PC-9 (cell line): ENCODE results near the gene B2M. TPM values are rescaled to one million over a fixed set of nuclear protein-coding genes. Genes with fewer than 3 reads are reported as not detected.

Experiments
- BruUV-seq: library from RNA; stranded (reverse); fragments of 400-500 nt; replicated peaks from 2 replicates; lab custom pipeline; 2021; lab: Mats Ljungman, UMichigan
- CTCF ChIA-PET: fragments of 300-600 bp; sonication (Branson Sonifier 250); formaldehyde crosslinking; loops from one replicate; lab custom pipeline; 2022; ENCODE audit warnings: antibody characterized with exemption; lab: Charles Lee
- POLR2A ChIA-PET: fragments of 300-600 bp; sonication (Branson Sonifier 250); formaldehyde crosslinking; loops from one replicate; lab custom pipeline; 2022; ENCODE audit warnings: antibody characterized with exemption; ENCODE audit not compliant: unreplicated experiment; lab: Charles Lee
- DNase-seq, 2 experiments: peaks; one replicate each; pipeline versions ENCODE4 v3.0.0 to v3.0.0-alpha.2; 2015 to 2022; ENCODE audit warnings: mixed read lengths in 1 of 2
- H2AFZ ChIP-seq: fragments of 200-600 bp; sonication (generic); 2 replicates; pipeline ENCODE4 v1.8.1; 2017; ENCODE audit warnings: antibody characterized with exemption
- H3F3A ChIP-seq: fragments of 200-600 bp; sonication (generic); 2 replicates; pipeline ENCODE4 v1.8.1; 2017; ENCODE audit warnings: antibody characterized with exemption, mild to moderate bottlenecking, low read depth; ENCODE audit not compliant: insufficient read depth
- H3K27ac ChIP-seq: fragments of 200-600 bp; sonication (generic); 2 replicates; pipeline ENCODE4 v1.6.1; 2016; ENCODE audit warnings: mixed run types
- H3K27me3 ChIP-seq: fragments of 200-600 bp; sonication (generic); 2 replicates; pipeline ENCODE4 v1.6.1; 2016; ENCODE audit warnings: low read depth, mixed run types; ENCODE audit not compliant: insufficient read depth
- H3K36me3 ChIP-seq: fragments of 200-600 bp; sonication (generic); 2 replicates; pipeline ENCODE4 v1.6.1; 2016; ENCODE audit warnings: low read depth, mixed run types
- H3K4me1 ChIP-seq: fragments of 200-600 bp; sonication (generic); replicated peaks from 2 replicates; pipeline ENCODE4 v1.6.1; 2016; ENCODE audit warnings: mixed run types; ENCODE audit not compliant: insufficient read depth
- H3K4me2 ChIP-seq: fragments of 200-600 bp; sonication (generic); 2 replicates; pipeline ENCODE4 v1.6.1; 2017; ENCODE audit warnings: mixed run types
- H3K4me3 ChIP-seq: fragments of 200-600 bp; sonication (generic); 2 replicates; pipeline ENCODE4 v1.6.1; 2016; ENCODE audit warnings: mixed run types
- H3K79me2 ChIP-seq: fragments of 200-600 bp; sonication (generic); 2 replicates; pipeline ENCODE4 v1.6.1; 2017; ENCODE audit warnings: low read depth, mixed run types
- H3K9me2 ChIP-seq: fragments of 200-600 bp; sonication (generic); 2 replicates; pipeline ENCODE4 v1.8.1; 2017; ENCODE audit warnings: mild to moderate bottlenecking; ENCODE audit not compliant: insufficient read depth
- H3K9me3 ChIP-seq: fragments of 200-600 bp; sonication (generic); 2 replicates; pipeline ENCODE4 v1.8.1; 2016; ENCODE audit warnings: low read depth; ENCODE audit not compliant: insufficient read depth
- H4K20me1 ChIP-seq: fragments of 200-600 bp; sonication (generic); 2 replicates; pipeline ENCODE4 v1.8.1; 2017; ENCODE audit not compliant: insufficient read depth
- EZH2 ChIP-seq: fragments of 200-600 bp; sonication (generic); IDR thresholded peaks from 2 replicates; pipeline ENCODE4 v1.8.0; 2017; ENCODE audit warnings: antibody characterized with exemption, low read depth
- intact Hi-C: fragments of 100-400 bp; cut with micrococcal nuclease; formaldehyde crosslinking; loops from one replicate; pipeline ENCODE4 v1.10.0; 2022; ENCODE audit not compliant: unreplicated experiment
- total RNA-seq: library from RNA; stranded (reverse); gene quantifications from 2 replicates; pipeline ENCODE4 v1.2.3, GENCODE V29; 2021
- TF ChIP-seq, protein P1 (sequence below): fragments of 200-600 bp; sonication (generic); conservative IDR thresholded peaks from 2 replicates; pipeline ENCODE4 v1.6.1; 2017; ENCODE audit warnings: mixed run types, antibody characterized with exemption, mild to moderate bottlenecking, moderate library complexity

B2M gene
- total RNA-seq, 1 experiment from 2014 or later: 685 TPM

DNA sequence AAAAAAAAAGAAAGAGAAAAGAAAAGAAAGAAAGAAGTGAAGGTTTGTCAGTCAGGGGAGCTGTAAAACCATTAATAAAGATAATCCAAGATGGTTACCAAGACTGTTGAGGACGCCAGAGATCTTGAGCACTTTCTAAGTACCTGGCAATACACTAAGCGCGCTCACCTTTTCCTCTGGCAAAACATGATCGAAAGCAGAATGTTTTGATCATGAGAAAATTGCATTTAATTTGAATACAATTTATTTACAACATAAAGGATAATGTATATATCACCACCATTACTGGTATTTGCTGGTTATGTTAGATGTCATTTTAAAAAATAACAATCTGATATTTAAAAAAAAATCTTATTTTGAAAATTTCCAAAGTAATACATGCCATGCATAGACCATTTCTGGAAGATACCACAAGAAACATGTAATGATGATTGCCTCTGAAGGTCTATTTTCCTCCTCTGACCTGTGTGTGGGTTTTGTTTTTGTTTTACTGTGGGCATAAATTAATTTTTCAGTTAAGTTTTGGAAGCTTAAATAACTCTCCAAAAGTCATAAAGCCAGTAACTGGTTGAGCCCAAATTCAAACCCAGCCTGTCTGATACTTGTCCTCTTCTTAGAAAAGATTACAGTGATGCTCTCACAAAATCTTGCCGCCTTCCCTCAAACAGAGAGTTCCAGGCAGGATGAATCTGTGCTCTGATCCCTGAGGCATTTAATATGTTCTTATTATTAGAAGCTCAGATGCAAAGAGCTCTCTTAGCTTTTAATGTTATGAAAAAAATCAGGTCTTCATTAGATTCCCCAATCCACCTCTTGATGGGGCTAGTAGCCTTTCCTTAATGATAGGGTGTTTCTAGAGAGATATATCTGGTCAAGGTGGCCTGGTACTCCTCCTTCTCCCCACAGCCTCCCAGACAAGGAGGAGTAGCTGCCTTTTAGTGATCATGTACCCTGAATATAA, 2.0 kb downstream of the B2M start:
- Histone ChIP-seq H3K4me3 (peak overlapping the region; percentile 94), H3K27ac (0 out of 2 replicates have a peak overlapping the region, but pooled peaks have one; percentile 16), H2AFZ (peak overlapping the region; percentile 82), H3K9me2 (no peaks in the 10 kb centered on the region), H4K20me1 (no peaks in the 10 kb centered on the region), H3K4me1 (0 out of 2 replicates have a peak, but pooled peaks cover under 1% of the 10 kb centered on the region), H3F3A (peaks cover 12% of the 10 kb centered on the region), H3K9me3 (no peaks in the 10 kb centered on the region), H3K27me3 (no peaks in the 10 kb centered on the region), H3K79me2 (peaks cover 41% of the 10 kb centered on the region), H3K36me3 (peaks cover 3% of the 10 kb centered on the region; the same call in 1 of the 2 replicates), H3K4me2 (peak overlapping the region; percentile 93)
- CTCF ChIA-PET: interaction anchor here (0.5 to 2.0 kb wide), 6 partner anchors 13 to 254 kb away, joined by 4 to 8 read pairs (median 5); partner anchors contain the start of gene SPG11
- TF ChIP-seq EZH2: no peak
- TF ChIP-seq, protein P1, sequence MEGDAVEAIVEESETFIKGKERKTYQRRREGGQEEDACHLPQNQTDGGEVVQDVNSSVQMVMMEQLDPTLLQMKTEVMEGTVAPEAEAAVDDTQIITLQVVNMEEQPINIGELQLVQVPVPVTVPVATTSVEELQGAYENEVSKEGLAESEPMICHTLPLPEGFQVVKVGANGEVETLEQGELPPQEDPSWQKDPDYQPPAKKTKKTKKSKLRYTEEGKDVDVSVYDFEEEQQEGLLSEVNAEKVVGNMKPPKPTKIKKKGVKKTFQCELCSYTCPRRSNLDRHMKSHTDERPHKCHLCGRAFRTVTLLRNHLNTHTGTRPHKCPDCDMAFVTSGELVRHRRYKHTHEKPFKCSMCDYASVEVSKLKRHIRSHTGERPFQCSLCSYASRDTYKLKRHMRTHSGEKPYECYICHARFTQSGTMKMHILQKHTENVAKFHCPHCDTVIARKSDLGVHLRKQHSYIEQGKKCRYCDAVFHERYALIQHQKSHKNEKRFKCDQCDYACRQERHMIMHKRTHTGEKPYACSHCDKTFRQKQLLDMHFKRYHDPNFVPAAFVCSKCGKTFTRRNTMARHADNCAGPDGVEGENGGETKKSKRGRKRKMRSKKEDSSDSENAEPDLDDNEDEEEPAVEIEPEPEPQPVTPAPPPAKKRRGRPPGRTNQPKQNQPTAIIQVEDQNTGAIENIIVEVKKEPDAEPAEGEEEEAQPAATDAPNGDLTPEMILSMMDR: peak; percentile 36; the same call in 1 of the 2 replicates
- DNase-seq: no peak
- no TSS peak for BruUV-seq
- intact Hi-C loops: no loop called here
- POLR2A ChIA-PET: interaction anchor here (0.5 to 1.0 kb wide), 10 partner anchors 8 to 505 kb away, joined by 3 to 8 read pairs (median 4); no protein-coding TSS in a partner anchor

DNA sequence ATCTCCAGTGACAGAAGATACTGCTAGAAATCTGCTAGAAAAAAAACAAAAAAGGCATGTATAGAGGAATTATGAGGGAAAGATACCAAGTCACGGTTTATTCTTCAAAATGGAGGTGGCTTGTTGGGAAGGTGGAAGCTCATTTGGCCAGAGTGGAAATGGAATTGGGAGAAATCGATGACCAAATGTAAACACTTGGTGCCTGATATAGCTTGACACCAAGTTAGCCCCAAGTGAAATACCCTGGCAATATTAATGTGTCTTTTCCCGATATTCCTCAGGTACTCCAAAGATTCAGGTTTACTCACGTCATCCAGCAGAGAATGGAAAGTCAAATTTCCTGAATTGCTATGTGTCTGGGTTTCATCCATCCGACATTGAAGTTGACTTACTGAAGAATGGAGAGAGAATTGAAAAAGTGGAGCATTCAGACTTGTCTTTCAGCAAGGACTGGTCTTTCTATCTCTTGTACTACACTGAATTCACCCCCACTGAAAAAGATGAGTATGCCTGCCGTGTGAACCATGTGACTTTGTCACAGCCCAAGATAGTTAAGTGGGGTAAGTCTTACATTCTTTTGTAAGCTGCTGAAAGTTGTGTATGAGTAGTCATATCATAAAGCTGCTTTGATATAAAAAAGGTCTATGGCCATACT, 4.0 kb downstream of the B2M start:
- H3K27ac ChIP-seq: no peak overlapping the region
- H3K9me3 ChIP-seq: no peaks in the 10 kb centered on the region
- ChIA-PET CTCF (interaction anchor here (0.7 kb wide), 1 partner anchor 48 kb away, joined by 3 read pairs; no protein-coding TSS in a partner anchor), POLR2A (no interaction called here)
- TF ChIP-seq, protein P1: no peak
- H3K4me1 ChIP-seq: no peaks in the 10 kb centered on the region
- H3K36me3 ChIP-seq: peaks cover 3% of the 10 kb centered on the region; the same call in 1 of the 2 replicates
- peaks cover 12% of the 10 kb centered on the region for H3F3A ChIP-seq
- H3K4me3 ChIP-seq: no peak overlapping the region
- no peaks in the 10 kb centered on the region for H3K9me2 ChIP-seq
- no TSS peak for BruUV-seq
- H4K20me1 ChIP-seq: no peaks in the 10 kb centered on the region
- no peak overlapping the region for H3K4me2 ChIP-seq
- no peak overlapping the region for H2AFZ ChIP-seq
- no peak for DNase-seq
- no peaks in the 10 kb centered on the region for H3K27me3 ChIP-seq
- peaks cover 41% of the 10 kb centered on the region for H3K79me2 ChIP-seq
- intact Hi-C loops: no loop called here

DNA sequence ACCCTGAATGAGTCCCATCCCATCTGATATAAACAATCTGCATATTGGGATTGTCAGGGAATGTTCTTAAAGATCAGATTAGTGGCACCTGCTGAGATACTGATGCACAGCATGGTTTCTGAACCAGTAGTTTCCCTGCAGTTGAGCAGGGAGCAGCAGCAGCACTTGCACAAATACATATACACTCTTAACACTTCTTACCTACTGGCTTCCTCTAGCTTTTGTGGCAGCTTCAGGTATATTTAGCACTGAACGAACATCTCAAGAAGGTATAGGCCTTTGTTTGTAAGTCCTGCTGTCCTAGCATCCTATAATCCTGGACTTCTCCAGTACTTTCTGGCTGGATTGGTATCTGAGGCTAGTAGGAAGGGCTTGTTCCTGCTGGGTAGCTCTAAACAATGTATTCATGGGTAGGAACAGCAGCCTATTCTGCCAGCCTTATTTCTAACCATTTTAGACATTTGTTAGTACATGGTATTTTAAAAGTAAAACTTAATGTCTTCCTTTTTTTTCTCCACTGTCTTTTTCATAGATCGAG, 4.5 kb downstream of the B2M start:
- TF ChIP-seq, protein P1: no peak
- Histone ChIP-seq H2AFZ (no peak overlapping the region), H3K27ac (no peak overlapping the region), H3F3A (peaks cover 9% of the 10 kb centered on the region), H3K9me2 (no peaks in the 10 kb centered on the region), H3K36me3 (peaks cover 3% of the 10 kb centered on the region; the same call in 1 of the 2 replicates), H3K4me2 (no peak overlapping the region), H3K9me3 (no peaks in the 10 kb centered on the region), H4K20me1 (no peaks in the 10 kb centered on the region), H3K79me2 (peaks cover 41% of the 10 kb centered on the region), H3K4me3 (no peak overlapping the region), H3K27me3 (no peaks in the 10 kb centered on the region), H3K4me1 (no peaks in the 10 kb centered on the region)
- no TSS peak for BruUV-seq
- intact Hi-C loops: no loop called here
- POLR2A ChIA-PET: no interaction called here
- CTCF ChIA-PET: interaction anchor here (0.7 kb wide), 1 partner anchor 49 kb away, joined by 3 read pairs; no protein-coding TSS in a partner anchor
- no peak for DNase-seq
